Coronary artery (tissue), 2 donors: Measurements from ENCODE around the gene DHX30.

Experiments
- DNase-seq: peaks from one replicate; pipeline ENCODE4 v3.0.0-alpha.2; 2017; ENCODE audit warnings: low spot score
- H3K27ac ChIP-seq, 2 donors: fragments of 200-600 bp; sonication (generic); one replicate each; pipeline ENCODE4 v1.5.1; 2016 to 2019
- H3K4me3 ChIP-seq: fragments of 200-600 bp; sonication (generic); 2 replicates; pipeline ENCODE4 v1.5.1; 2016; ENCODE audit warnings: mild to moderate bottlenecking, moderate library complexity
- TF ChIP-seq, protein P1 (sequence below): fragments of 200-600 bp; sonication (generic); IDR thresholded peaks from one replicate; pipeline ENCODE4 v1.5.1; 2019; ENCODE audit warnings: antibody characterized with exemption

DHX30 gene

DNA sequence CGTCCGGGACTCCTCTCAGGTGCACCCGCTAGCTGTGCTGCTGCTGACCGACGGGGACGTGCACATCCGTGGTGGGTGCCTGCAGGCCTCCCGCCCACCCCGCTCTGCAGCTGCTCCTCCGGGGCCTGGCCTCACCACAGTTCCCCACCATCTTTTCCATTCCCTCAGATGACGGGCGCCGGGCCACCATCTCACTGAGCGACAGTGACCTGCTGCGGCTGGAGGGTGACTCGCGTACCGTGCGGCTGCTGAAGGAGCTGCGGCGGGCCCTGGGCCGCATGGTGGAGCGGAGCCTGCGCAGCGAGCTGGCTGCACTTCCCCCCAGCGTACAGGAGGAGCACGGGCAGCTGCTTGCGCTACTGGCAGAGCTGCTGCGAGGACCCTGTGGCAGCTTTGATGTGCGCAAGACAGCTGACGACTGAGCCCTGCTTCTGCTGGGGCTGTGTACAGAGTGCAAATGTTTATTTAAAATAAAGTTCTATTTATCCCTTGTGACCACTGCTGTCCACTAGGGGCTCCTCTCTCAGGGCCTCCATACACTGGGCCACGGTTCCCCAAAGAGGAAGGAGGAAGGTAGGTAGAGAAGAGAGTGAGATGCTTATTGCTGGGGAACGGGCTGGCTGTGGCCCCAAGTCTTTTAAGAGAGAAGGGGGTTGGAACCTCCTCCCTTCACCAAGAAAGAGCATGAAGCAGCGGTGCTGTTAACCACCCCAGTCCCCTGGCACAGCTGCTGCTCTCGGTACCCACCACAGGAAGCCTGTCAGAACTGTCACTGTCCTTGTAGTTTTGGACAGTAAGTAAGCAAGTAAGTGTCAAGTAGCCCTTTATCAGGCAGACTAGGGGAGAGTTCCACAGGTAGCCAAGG, 47.0 kb downstream of the DHX30 start:
- TF ChIP-seq, protein P1, sequence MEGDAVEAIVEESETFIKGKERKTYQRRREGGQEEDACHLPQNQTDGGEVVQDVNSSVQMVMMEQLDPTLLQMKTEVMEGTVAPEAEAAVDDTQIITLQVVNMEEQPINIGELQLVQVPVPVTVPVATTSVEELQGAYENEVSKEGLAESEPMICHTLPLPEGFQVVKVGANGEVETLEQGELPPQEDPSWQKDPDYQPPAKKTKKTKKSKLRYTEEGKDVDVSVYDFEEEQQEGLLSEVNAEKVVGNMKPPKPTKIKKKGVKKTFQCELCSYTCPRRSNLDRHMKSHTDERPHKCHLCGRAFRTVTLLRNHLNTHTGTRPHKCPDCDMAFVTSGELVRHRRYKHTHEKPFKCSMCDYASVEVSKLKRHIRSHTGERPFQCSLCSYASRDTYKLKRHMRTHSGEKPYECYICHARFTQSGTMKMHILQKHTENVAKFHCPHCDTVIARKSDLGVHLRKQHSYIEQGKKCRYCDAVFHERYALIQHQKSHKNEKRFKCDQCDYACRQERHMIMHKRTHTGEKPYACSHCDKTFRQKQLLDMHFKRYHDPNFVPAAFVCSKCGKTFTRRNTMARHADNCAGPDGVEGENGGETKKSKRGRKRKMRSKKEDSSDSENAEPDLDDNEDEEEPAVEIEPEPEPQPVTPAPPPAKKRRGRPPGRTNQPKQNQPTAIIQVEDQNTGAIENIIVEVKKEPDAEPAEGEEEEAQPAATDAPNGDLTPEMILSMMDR, result no peak
- Histone ChIP-seq H3K27ac (no peak overlapping the region), H3K4me3 (no peak overlapping the region)
- no peak for DNase-seq

DNA sequence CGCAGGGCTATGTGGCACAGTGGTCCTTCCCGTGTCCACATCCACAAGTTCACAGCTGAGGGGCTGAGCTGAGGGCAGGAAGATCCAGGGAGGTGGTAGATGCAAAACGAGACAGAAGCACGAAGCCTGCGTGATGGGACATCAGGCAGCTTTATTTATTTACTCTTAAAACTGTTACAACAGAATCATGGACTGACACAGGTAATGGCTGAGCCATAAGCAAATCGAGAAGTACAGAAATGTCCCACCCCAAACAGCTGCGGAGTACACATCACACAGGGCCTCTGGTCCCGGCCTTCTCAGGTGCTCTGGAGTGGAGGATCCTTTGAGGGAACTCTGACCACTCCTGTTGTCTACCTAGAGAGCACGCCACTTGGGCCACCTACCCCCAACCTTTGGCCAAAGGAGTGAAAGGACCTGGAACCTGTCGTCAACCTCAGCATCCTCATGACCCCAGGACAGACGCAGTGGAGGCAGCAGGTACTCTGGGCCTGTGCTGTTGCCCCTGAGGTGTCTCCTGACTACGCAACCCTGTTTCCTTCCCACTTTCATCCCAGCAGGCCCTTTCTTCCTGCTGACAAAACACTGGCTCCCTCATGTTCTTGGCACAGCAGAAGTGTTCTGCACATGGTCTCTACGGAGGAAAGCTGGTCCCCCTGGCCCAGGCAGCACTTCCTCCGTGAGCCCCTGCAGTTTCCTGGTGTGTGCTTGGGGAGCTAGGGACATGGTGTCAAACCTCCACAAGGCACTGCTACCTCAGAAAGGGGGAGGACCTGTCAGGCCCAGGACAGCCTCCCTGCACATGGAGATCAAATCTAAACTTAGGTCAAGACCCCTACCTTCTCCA, 47.8 kb downstream of the DHX30 start:
- Histone ChIP-seq H3K4me3 (no peak overlapping the region), H3K27ac (no peak overlapping the region)
- TF ChIP-seq, protein P1, result no peak
- DNase-seq, result no peak

DNA sequence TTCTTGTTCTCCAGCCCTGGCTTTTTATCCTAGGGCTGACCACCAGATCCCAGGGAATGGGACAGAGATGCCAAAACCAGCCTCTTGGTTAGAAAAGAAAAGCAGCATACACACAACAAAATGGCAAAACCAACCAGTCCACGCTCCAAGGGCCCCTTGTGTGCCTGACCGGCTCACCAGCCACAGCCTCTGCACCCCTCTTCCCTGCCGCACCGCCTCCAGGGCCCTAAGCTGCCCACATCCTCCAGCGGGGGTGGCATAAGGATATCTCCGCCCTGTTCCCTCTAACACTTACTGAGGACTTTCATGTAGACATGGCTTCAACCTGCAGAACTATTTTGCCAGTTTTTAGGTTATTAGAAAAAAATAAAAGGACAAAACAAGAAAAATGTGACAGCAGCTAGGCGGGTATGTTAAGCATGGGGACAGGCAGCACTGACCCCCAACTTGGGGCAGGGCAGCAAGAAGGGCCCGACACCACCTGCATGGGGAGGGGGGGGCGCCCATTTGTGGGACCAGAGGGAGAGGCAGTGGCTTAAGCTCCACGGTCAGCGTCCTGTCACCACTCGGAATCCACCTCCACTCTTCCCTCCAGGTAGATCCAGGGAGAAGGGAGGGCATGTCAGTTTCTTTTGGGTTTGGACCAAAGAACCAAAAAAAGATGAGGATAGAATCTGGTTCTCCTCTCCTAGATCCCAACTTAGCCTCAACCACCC, 49.1 kb downstream of the DHX30 start:
- H3K27ac ChIP-seq, result no peak overlapping the region
- TF ChIP-seq, protein P1, result no peak
- DNase-seq, result no peak

DNA sequence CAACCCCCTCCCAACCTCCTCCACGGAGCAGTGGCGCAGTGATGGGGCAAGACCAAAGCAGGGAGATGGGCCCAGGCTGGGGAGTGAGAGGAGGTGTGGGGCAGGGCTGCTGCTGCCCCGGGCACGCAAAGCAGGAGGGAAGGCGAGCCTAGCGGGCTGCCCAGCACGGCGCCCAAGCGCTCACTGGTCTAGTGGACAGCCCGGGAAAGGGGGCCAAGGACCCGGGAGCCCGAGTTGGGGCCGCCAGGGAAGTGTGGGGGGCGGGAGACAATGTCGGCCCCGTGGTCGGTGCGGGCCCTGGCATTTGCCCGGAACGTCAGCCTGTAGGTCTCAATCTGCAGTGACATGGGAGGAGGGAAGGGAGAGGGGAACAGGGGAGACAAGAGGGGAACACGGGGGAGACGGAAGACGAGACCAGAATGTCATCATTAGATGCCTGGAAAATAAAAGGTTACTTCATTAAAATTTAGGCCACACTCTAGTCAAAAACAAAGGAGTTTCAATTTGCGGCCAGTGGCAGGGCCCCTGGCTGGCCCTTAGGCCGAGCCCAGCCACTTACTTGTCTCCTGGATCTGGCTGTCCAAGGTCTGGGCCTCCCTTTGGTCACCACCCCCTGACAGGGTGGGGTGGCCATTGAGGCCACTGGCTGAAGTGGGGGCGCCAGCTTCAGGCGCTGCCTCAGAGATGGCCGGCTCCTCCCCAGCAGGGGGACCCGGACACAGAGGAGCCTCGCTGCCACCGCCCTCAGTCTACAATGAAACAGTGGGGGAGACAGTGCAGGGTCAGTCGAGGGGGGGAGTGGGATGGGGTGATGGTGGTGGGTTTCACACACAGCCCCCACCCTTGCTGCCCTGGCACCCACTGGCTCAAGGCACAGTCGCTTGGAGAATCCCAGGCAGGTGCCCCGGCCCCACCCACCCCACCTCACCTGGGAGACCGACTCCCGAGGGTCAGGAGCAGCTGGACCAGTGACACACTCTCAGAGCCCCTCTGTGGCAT, 50.0 kb downstream of the DHX30 start:
- no peak for DNase-seq
- H3K4me3 ChIP-seq, result no peak overlapping the region
- H3K27ac ChIP-seq, result no peak overlapping the region
- TF ChIP-seq, protein P1, result no peak

More for the DNA sequence above, 49.1 kb downstream of the DHX30 start:
- no peak overlapping the region for H3K4me3 ChIP-seq

DNA sequence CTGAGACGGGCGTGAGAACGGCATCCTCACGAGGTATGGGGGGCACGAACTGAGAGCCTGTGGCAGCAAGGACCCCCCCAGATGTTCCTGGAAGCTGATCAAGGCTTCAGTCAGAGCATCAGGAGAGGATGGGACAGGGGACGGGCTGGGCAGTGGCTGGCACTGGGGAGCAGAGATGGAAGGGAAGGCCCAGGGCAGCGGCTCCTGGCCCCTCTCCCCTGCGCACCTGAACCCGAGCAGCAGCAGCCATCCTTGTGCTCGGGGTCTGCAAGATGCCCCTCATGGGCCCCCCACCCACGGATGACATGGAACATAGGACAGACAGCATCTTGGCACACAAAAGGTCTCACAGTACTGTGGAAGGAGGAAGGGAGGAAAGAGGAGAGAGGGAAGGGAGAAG, 51.3 kb downstream of the DHX30 start:
- TF ChIP-seq, protein P1, result no peak
- Histone ChIP-seq H3K27ac (no peak overlapping the region), H3K4me3 (no peak overlapping the region)
- no peak for DNase-seq
